H1 (cell line): ENCODE measurements around the gene GALNT15. TPM values are rescaled to one million over a fixed set of nuclear protein-coding genes. Genes with fewer than 3 reads are reported as not detected.

Experiments used
- CTCF ChIA-PET: fragments of 300-600 bp; sonication (Branson Sonifier 250); formaldehyde crosslinking; loops from one replicate; lab custom pipeline; 2021; ENCODE audit not compliant: partially characterized antibody; lab: Charles Lee
- POLR2A ChIA-PET: fragments of 300-600 bp; sonication (Branson Sonifier 250); formaldehyde crosslinking; loops from one replicate; lab custom pipeline; 2021; ENCODE audit warnings: inconsistent platforms; ENCODE audit not compliant: partially characterized antibody; lab: Charles Lee
- DNase-seq, 2 experiments: peaks; one replicate each; pipeline versions ENCODE4 v3.0.0 to v3.0.0-alpha.2; 2010 to 2022; ENCODE audit warnings: low spot score in 2 of 2, low read depth in 1 of 2, mixed read lengths in 1 of 2
- FAIRE-seq: peaks from 2 replicates; lab custom pipeline; 2011; peaks lifted over from hg19 to GRCh38; lab: Jason Lieb, UNC
- H2AFZ ChIP-seq: 2 replicates; pipeline ENCODE4 v1.8.1; 2012; ENCODE audit warnings: low read length, inconsistent platforms
- H2AK5ac ChIP-seq: 2 replicates; pipeline ENCODE4 v1.6.1; 2013; ENCODE audit warnings: low read depth, low read length
- H2BK120ac ChIP-seq: replicated peaks from 2 replicates; pipeline ENCODE3; 2013; ENCODE audit warnings: low read depth, low read length, inconsistent platforms
- H2BK12ac ChIP-seq: 2 replicates; pipeline ENCODE4 v1.6.1; 2013; ENCODE audit warnings: low read depth, low read length
- H2BK15ac ChIP-seq: 2 replicates; pipeline ENCODE4 v1.6.1; 2013; ENCODE audit warnings: low read length
- H2BK20ac ChIP-seq: 2 replicates; pipeline ENCODE4 v1.6.1; 2013; ENCODE audit warnings: low read length
- H2BK5ac ChIP-seq: 2 replicates; pipeline ENCODE4 v1.6.1; 2013; ENCODE audit warnings: low read depth, low read length
- H3K14ac ChIP-seq: 2 replicates; pipeline ENCODE4 v1.6.1; 2013; ENCODE audit warnings: inconsistent platforms; ENCODE audit not compliant: insufficient read length
- H3K18ac ChIP-seq: 2 replicates; pipeline ENCODE4 v1.6.1; 2013; ENCODE audit warnings: low read length; ENCODE audit errors: extremely low read depth
- H3K23ac ChIP-seq: 2 replicates; pipeline ENCODE4 v1.6.1; 2013; ENCODE audit warnings: inconsistent platforms; ENCODE audit not compliant: insufficient read length
- H3K23me2 ChIP-seq: 2 replicates; pipeline ENCODE4 v1.6.1; 2013; ENCODE audit warnings: low read depth, low read length
- H3K27ac ChIP-seq: 2 replicates; pipeline ENCODE4 v1.6.1; 2011; ENCODE audit warnings: low read depth, low read length, inconsistent platforms
- H3K27me3 ChIP-seq, 4 experiments: replicated peaks in 1 of 4; 1 replicate in 1 of 4; 2 replicates in 3 of 4; pipeline versions ENCODE4 v1.6.1 to v1.8.1; 2011 to 2013; ENCODE audit warnings: low read length in 3 of 4, mild to moderate bottlenecking in 3 of 4, inconsistent platforms in 2 of 4, mixed read lengths in 2 of 4, moderate library complexity in 1 of 4; ENCODE audit not compliant: control insufficient read depth in 3 of 4, insufficient read depth in 3 of 4; ENCODE audit errors: extremely low read depth in 1 of 4
- H3K36me3 ChIP-seq, 4 experiments: 2 replicates each; pipeline versions ENCODE4 v1.6.1 to v1.8.1; 2011 to 2013; ENCODE audit warnings: mild to moderate bottlenecking in 4 of 4, low read length in 3 of 4, moderate library complexity in 2 of 4, control low read depth in 1 of 4, inconsistent platforms in 1 of 4; ENCODE audit not compliant: insufficient read depth in 4 of 4, control insufficient read depth in 2 of 4
- H3K4ac ChIP-seq: replicated peaks from 2 replicates; pipeline ENCODE3; 2013; ENCODE audit warnings: low read length, low read depth, mixed read lengths, inconsistent platforms; ENCODE audit not compliant: insufficient read length
- H3K4me1 ChIP-seq, 4 experiments: replicated peaks in 1 of 4; 1 replicate in 1 of 4; 2 replicates in 3 of 4; pipeline versions ENCODE4 v1.6.1 to v1.8.1; 2011 to 2013; ENCODE audit warnings: low read length in 3 of 4, inconsistent platforms in 2 of 4, mixed read lengths in 1 of 4; ENCODE audit not compliant: insufficient read depth in 4 of 4, control insufficient read depth in 3 of 4
- H3K4me2 ChIP-seq, 2 experiments: 2 replicates each; pipeline versions ENCODE4 v1.6.1 to v1.8.1; 2011 to 2013; ENCODE audit warnings: low read depth in 2 of 2, low read length in 2 of 2, control low read depth in 1 of 2, inconsistent platforms in 1 of 2, mild to moderate bottlenecking in 1 of 2; ENCODE audit not compliant: insufficient read depth in 1 of 2
- H3K4me3 ChIP-seq, 4 experiments: fragments of 200-600, 300-600 bp in 1 of 4; sonication (generic), shearing (Covaris generic), sonication (Bioruptor Twin) in 1 of 4; 2 replicates each; pipeline versions ENCODE4 v1.5.1 to v1.8.1; 2011 to 2016; ENCODE audit warnings: low read length in 4 of 4, low read depth in 3 of 4, control low read depth in 2 of 4, inconsistent platforms in 2 of 4, mild to moderate bottlenecking in 2 of 4, mixed read lengths in 1 of 4, moderate library complexity in 1 of 4; ENCODE audit not compliant: insufficient read depth in 2 of 4; ENCODE audit errors: extremely low read depth in 1 of 4
- H3K56ac ChIP-seq: replicated peaks from 2 replicates; pipeline ENCODE3; 2013; ENCODE audit warnings: low read depth, mild to moderate bottlenecking, mixed read lengths, low read length, inconsistent platforms; ENCODE audit not compliant: insufficient read length
- H3K79me1 ChIP-seq: 2 replicates; pipeline ENCODE4 v1.6.1; 2013; ENCODE audit warnings: low read depth, low read length, control low read depth
- H3K79me2 ChIP-seq, 2 experiments: 2 replicates each; pipeline versions ENCODE4 v1.6.1 to v1.8.1; 2012 to 2013; ENCODE audit warnings: low read length in 2 of 2, mild to moderate bottlenecking in 2 of 2, inconsistent platforms in 1 of 2; ENCODE audit not compliant: insufficient read depth in 2 of 2, control insufficient read depth in 1 of 2
- H3K9ac ChIP-seq, 4 experiments: replicated peaks in 1 of 4; 1 replicate in 1 of 4; 2 replicates in 3 of 4; pipeline versions ENCODE4 v1.6.1 to v1.8.1; 2011 to 2013; ENCODE audit warnings: low read depth in 3 of 4, low read length in 3 of 4, control low read depth in 2 of 4, mild to moderate bottlenecking in 2 of 4, moderate library complexity in 2 of 4, inconsistent platforms in 1 of 4; ENCODE audit errors: extremely low read depth in 1 of 4
- H3K9me3 ChIP-seq, 2 experiments: 2 replicates each; pipeline versions ENCODE4 v1.6.1 to v1.8.1; 2012 to 2013; ENCODE audit warnings: mild to moderate bottlenecking in 2 of 2, moderate library complexity in 2 of 2, control low read depth in 1 of 2, inconsistent platforms in 1 of 2, low read depth in 1 of 2, low read length in 1 of 2, mixed read lengths in 1 of 2; ENCODE audit not compliant: insufficient read depth in 2 of 2
- H4K20me1 ChIP-seq, 2 experiments: replicated peaks in 1 of 2; 2 replicates each; pipeline versions ENCODE3 to v1.8.1; 2011 to 2013; ENCODE audit warnings: inconsistent platforms in 2 of 2, low read length in 2 of 2, mild to moderate bottlenecking in 1 of 2; ENCODE audit not compliant: insufficient read depth in 2 of 2, control insufficient read depth in 1 of 2
- H4K5ac ChIP-seq: 2 replicates; pipeline ENCODE4 v1.6.1; 2013; ENCODE audit warnings: low read length, low read depth, mixed read lengths, inconsistent platforms; ENCODE audit not compliant: insufficient read length
- H4K8ac ChIP-seq: 2 replicates; pipeline ENCODE4 v1.8.0; 2013; ENCODE audit warnings: mild to moderate bottlenecking, moderate library complexity, low read length, inconsistent platforms; ENCODE audit not compliant: insufficient read depth; ENCODE audit errors: extremely low read depth
- H4K91ac ChIP-seq: replicated peaks from 2 replicates; pipeline ENCODE3; 2013; ENCODE audit warnings: low read length, mixed read lengths, inconsistent platforms; ENCODE audit not compliant: insufficient read length
- CTCF ChIP-seq, 3 experiments: IDR thresholded peaks; 1 replicate in 2 of 3; 2 replicates in 1 of 3; pipeline versions ENCODE4 v1.5.1 to v1.6.1; 2011; ENCODE audit warnings: low read length in 3 of 3, mild to moderate bottlenecking in 3 of 3, inconsistent platforms in 2 of 3, low read depth in 1 of 3, moderate library complexity in 1 of 3; ENCODE audit not compliant: insufficient read depth in 1 of 3; ENCODE audit errors: control extremely low read depth in 1 of 3
- NRF1 ChIP-seq: IDR thresholded peaks from 2 replicates; pipeline ENCODE4 v1.6.1; 2011; ENCODE audit warnings: mild to moderate bottlenecking, low read depth, low read length, improper control_type of control experiment
- PHF8 ChIP-seq: fragments of 200-600 bp; sonication (generic); conservative IDR thresholded peaks from 2 replicates; pipeline ENCODE4 v1.7.1; 2012; ENCODE audit warnings: low read depth, mild to moderate bottlenecking, inconsistent platforms, low read length, moderate library complexity
- RXRA ChIP-seq: IDR thresholded peaks from 2 replicates; pipeline ENCODE4 v1.6.1; 2011; ENCODE audit warnings: low read depth, mild to moderate bottlenecking, low read length, moderate library complexity; ENCODE audit not compliant: insufficient read depth
- WGBS, 2 experiments: shearing (Covaris generic) in 1 of 2; methylation state at CpG; one replicate each; pipeline versions ENCODE4 v1.1.6 to v1.1.7; 2013 to 2015; ENCODE audit warnings: low lambda C conversion rate in 2 of 2, mixed read lengths in 2 of 2, inconsistent platforms in 1 of 2, low coverage in 1 of 2, missing lambda C conversion rate in 1 of 2; ENCODE audit not compliant: insufficient replicate concordance in 2 of 2, insufficient coverage in 1 of 2, insufficient read length in 1 of 2; ENCODE audit errors: extremely low coverage in 1 of 2, missing lambda C conversion rate in 1 of 2; 5-methylcytosine and 5-hydroxymethylcytosine counted together
- polyA plus RNA-seq, 7 experiments: library from polyadenylated mRNA; depleted of rRNA in 3 of 7; stranded (reverse) in 5 of 7; unstranded in 2 of 7; fragments of >200 nt in 5 of 7; fragments of 200-250 nt in 2 of 7; gene quantifications; 1 replicate in 5 of 7; 2 replicates in 1 of 7; 4 replicates in 1 of 7; pipeline versions ENCODE4 v1.2.1 to v1.2.3, GENCODE V29; 2011 to 2013; ENCODE audit warnings: missing spikeins in 2 of 7, mixed read lengths in 2 of 7
- total RNA-seq: library from RNA; stranded (reverse); fragmentation: NEBNext Ultra II Directional; extraction: Animal tissue kit (Norgen Biotek cat#: 25700); gene quantifications from 2 replicates; pipeline ENCODE4 v1.2.1, GENCODE V29; 2021
- TF ChIP-seq, protein P1 (sequence below): IDR thresholded peaks from 2 replicates; pipeline ENCODE4 v1.6.1; 2012; ENCODE audit warnings: inconsistent platforms

GALNT15 gene
- total and polyA plus RNA-seq, 2 of the 8 experiments (the other 6 are each of a cell fraction or from before 2014, with no cell fraction given): 0.02 TPM; not detected in 1

DNA sequence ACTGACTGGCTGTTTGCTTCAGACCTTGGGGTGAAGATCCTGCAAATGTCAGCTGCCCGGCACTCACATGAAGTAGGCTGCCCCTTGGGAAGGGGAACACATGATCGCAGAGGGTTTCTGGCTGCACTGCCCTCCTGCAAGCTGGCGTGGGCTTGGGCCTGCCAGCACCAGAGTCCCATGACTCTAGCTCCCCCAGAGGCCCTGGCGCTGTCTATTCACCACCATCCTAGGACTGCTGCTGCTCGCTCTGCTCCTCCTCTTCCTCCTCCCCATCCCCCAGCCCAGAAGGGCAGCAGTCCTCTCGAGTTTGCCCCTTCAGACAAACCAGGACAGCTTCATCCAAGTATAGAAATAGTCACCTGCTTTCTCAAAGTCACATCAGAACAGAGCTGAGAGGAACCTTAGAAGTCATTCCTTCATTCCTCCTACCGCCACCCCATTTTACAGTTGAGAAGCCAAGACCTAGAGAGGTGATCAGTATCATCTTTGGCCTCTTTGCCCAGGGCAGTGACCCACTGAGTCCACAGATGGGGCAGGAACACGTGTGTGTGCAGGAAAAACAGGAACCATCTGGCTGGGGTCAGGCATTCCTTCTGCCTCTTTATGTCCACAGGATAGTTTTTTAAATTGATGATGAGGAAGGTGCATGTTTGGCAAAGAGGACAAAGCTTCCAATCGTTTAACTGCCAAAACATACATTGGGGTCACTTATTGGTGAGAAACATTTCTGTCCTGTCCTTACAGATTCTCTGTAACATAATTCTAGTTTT is 77.0 kb downstream of the GALNT15 start:
- Histone ChIP-seq H2BK12ac (no peak overlapping the region), H4K20me1 (no peaks in the 10 kb centered on the region), H4K91ac (no peak overlapping the region), H3K4me1 (0 out of 7 replicates have a peak, but pooled peaks cover 0 to 4% (median 0%) of the 10 kb centered on the region in 4 experiments), H3K56ac (no peak overlapping the region), H3K36me3 (no peaks in the 10 kb centered on the region), H3K9ac (no peak overlapping the region; a peak in 1 of 7 replicates), H2AK5ac (no peak overlapping the region), H3K4me2 (no peak overlapping the region), H3K27ac (no peak overlapping the region), H2BK20ac (no peak overlapping the region), H3K14ac (no peak overlapping the region), H4K8ac (no peak overlapping the region), H3K79me1 (no peaks in the 10 kb centered on the region), H2BK120ac (no peak overlapping the region), H3K27me3 (no peaks in the 10 kb centered on the region), H3K9me3 (no peaks in the 10 kb centered on the region), H3K79me2 (no peaks in the 10 kb centered on the region), H4K5ac (no peak overlapping the region), H3K23ac (no peak overlapping the region), H3K4me3 (no peak overlapping the region), H2BK5ac (no peak overlapping the region), H3K18ac (no peak overlapping the region), H3K23me2 (no peaks in the 10 kb centered on the region), H2AFZ (no peak overlapping the region), H3K4ac (no peak overlapping the region), H2BK15ac (no peak overlapping the region)
- TF ChIP-seq PHF8: no peak
- no peak for TF ChIP-seq NRF1
- TF ChIP-seq, protein P1, sequence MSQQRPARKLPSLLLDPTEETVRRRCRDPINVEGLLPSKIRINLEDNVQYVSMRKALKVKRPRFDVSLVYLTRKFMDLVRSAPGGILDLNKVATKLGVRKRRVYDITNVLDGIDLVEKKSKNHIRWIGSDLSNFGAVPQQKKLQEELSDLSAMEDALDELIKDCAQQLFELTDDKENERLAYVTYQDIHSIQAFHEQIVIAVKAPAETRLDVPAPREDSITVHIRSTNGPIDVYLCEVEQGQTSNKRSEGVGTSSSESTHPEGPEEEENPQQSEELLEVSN: no peak
- no peak for TF ChIP-seq RXRA
- no peak for TF ChIP-seq CTCF (IDR thresholded peaks at IDR 0.05; ENCODE audit: control extremely low read depth in 1 of 3, insufficient read depth in 1 of 3, low read depth in 1 of 3, low read length in 3 of 3)
- ChIA-PET POLR2A (interaction anchor here (1.1 kb wide), 1 partner anchor 13 kb away, joined by 7 read pairs; the partner anchor contains the start of genes DPH3 and OXNAD1), CTCF (interaction anchor here (0.6 to 2.8 kb wide), 8 partner anchors 9 to 341 kb away, joined by 3 to 15 read pairs (median 5); partner anchors contain the start of gene DPH3)
- WGBS, 2 experiments: 69% methylated on average over 9 of the region's 9 CpGs; no CpG with 5 or more reads in 1 of the 2 experiments
- DNase-seq (no peak), FAIRE-seq (no peak)
